Calu3 (cell line): ENCODE measurements around the gene LARP1. TPM values are rescaled to one million over a fixed set of nuclear protein-coding genes. Genes with fewer than 3 reads are reported as not detected.
A peak's percentile ranks its signal among the peaks of the same experiment; 100 is the strongest.

Experiments used
- BruUV-seq: library from RNA; stranded (reverse); fragments of 400-500 nt; replicated peaks from 2 replicates; lab custom pipeline; 2021; lab: Mats Ljungman, UMichigan
- CTCF ChIA-PET: fragments of 300-600 bp; sonication (Branson Sonifier 250); formaldehyde crosslinking; loops from one replicate; lab custom pipeline; 2022; ENCODE audit warnings: antibody characterized with exemption; lab: Charles Lee
- DNase-seq: peaks from one replicate; pipeline ENCODE4 v3.0.0; 2022
- H3K27ac Mint-ChIP-seq: one replicate; pipeline ENCODE4 v1.8.0; 2022; ENCODE audit warnings: mixed read lengths; ENCODE audit not compliant: unreplicated experiment
- H3K27me3 Mint-ChIP-seq: one replicate; pipeline ENCODE4 v1.8.0; 2022; ENCODE audit warnings: mixed read lengths; ENCODE audit not compliant: unreplicated experiment
- H3K36me3 Mint-ChIP-seq: one replicate; pipeline ENCODE4 v1.8.0; 2022; ENCODE audit warnings: mild to moderate bottlenecking, moderate library complexity, mixed read lengths; ENCODE audit not compliant: insufficient read depth, unreplicated experiment
- H3K4me1 Mint-ChIP-seq: one replicate; pipeline ENCODE4 v1.8.0; 2022; ENCODE audit warnings: mild to moderate bottlenecking, low read depth, mixed read lengths; ENCODE audit not compliant: unreplicated experiment
- H3K4me3 Mint-ChIP-seq: one replicate; pipeline ENCODE4 v1.8.0; 2022; ENCODE audit warnings: mild to moderate bottlenecking, low read depth, moderate library complexity, mixed read lengths; ENCODE audit not compliant: unreplicated experiment
- H3K9me3 Mint-ChIP-seq: one replicate; pipeline ENCODE4 v1.8.0; 2022; ENCODE audit warnings: low read depth, mixed read lengths; ENCODE audit not compliant: unreplicated experiment
- intact Hi-C: fragments of 100-400 bp; cut with micrococcal nuclease; formaldehyde crosslinking; loops from one replicate; pipeline ENCODE4 v1.10.0; 2022; ENCODE audit not compliant: unreplicated experiment
- total RNA-seq: library from RNA; stranded (reverse); gene quantifications from 2 replicates; pipeline ENCODE4 v1.2.3, GENCODE V29; 2022
- TF ChIP-seq, protein P1 (sequence below): fragments of 200-600 bp; IDR thresholded peaks from one replicate; pipeline ENCODE4 v1.8.0; 2022; ENCODE audit warnings: antibody characterized with exemption; ENCODE audit not compliant: unreplicated experiment

The LARP1 gene
- total RNA-seq, 1 experiment from 2014 or later, result 339 TPM

DNA sequence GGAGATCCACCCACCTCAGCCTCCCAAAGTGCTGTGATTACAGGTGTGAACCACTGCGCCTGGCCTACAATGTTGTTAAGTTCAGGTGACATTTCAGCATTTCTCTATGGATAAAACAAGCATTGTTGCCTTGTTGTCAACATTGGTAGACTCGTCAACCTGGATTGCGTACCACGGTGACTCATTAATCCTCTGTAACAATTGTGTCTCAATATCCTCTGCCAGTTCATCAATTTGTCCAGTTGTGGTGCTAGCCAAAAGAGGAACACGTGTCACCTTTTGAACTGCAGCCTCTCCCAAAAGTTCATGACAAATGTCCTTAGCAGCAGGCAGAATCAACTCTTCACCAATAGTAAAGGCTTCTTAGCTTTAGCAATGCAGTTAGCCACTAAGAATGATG, 46.3 kb upstream of the LARP1 start:
- no peak overlapping the region for H3K4me3 Mint-ChIP-seq

DNA sequence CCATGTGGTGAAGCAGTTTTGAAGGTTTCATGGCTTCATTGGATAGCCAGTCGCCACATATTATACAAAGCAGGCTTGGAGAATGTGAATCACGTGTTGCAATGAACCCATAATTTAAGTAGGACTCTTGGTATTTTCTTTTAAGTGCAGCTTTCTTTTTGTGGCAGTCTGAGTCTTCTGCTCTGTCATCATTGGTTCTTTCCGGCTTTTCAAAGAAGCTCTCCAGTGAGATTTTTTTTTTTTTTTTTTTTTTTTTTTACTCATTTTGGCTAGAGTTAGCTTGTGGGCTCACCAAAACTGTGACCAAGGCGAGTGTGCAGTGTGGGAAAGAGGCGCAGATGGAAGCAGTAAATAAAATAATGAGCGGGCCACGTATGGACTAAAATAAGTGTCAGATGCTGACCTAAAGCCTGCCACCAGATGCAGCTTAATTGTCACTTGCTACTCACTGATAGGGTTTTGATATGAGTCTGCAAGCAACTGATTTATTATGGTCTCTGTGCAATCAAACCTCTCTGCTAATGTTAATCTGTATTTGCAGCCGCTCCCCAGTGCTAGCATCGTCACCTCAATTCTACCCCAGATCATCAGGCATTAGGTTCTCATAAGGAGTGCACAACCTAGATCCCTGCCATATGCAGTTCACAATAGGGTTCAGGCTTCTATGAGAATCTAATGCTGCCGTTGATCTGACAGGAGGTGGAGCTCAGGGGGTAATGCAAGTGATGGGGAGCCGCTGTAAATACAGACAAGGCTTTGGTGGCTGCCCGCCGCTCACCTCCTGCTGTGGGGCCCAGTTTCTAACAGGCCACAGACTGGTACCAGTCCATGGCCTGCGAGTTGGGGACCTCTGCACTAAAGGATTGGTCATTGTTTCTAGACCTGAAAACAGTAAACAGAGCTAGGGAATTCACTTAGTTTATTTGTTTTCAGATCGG, 45.5 kb upstream of the LARP1 start:
- TF ChIP-seq, protein P1, sequence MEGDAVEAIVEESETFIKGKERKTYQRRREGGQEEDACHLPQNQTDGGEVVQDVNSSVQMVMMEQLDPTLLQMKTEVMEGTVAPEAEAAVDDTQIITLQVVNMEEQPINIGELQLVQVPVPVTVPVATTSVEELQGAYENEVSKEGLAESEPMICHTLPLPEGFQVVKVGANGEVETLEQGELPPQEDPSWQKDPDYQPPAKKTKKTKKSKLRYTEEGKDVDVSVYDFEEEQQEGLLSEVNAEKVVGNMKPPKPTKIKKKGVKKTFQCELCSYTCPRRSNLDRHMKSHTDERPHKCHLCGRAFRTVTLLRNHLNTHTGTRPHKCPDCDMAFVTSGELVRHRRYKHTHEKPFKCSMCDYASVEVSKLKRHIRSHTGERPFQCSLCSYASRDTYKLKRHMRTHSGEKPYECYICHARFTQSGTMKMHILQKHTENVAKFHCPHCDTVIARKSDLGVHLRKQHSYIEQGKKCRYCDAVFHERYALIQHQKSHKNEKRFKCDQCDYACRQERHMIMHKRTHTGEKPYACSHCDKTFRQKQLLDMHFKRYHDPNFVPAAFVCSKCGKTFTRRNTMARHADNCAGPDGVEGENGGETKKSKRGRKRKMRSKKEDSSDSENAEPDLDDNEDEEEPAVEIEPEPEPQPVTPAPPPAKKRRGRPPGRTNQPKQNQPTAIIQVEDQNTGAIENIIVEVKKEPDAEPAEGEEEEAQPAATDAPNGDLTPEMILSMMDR, result no peak
- CTCF ChIA-PET, result interaction anchor here (0.6 kb wide), 1 partner anchor 44 kb away, joined by 4 read pairs; no protein-coding TSS in a partner anchor
- Mint-ChIP-seq H3K4me3 (no peak overlapping the region), H3K27me3 (no peaks in the 10 kb centered on the region), H3K36me3 (peaks cover 10% of the 10 kb centered on the region), H3K9me3 (no peaks in the 10 kb centered on the region), H3K4me1 (peaks cover 42% of the 10 kb centered on the region), H3K27ac (no peak overlapping the region)
- BruUV-seq, result no TSS peak
- intact Hi-C loops, result no loop called here
- DNase-seq, result no peak

More for the DNA sequence above, 46.3 kb upstream of the LARP1 start:
- H3K4me1 Mint-ChIP-seq, result peaks cover 35% of the 10 kb centered on the region
- TF ChIP-seq, protein P1, result no peak
- no TSS peak for BruUV-seq
- no peaks in the 10 kb centered on the region for H3K9me3 Mint-ChIP-seq
- no peaks in the 10 kb centered on the region for H3K27me3 Mint-ChIP-seq
- DNase-seq, result peak; percentile 30
- no peak overlapping the region for H3K27ac Mint-ChIP-seq
- CTCF ChIA-PET, result interaction anchor here (0.6 to 0.7 kb wide), 2 partner anchors 45 to 495 kb away, joined by 3 to 4 read pairs; no protein-coding TSS in a partner anchor
- H3K36me3 Mint-ChIP-seq, result peaks cover 10% of the 10 kb centered on the region
- intact Hi-C loops, result no loop called here

DNA sequence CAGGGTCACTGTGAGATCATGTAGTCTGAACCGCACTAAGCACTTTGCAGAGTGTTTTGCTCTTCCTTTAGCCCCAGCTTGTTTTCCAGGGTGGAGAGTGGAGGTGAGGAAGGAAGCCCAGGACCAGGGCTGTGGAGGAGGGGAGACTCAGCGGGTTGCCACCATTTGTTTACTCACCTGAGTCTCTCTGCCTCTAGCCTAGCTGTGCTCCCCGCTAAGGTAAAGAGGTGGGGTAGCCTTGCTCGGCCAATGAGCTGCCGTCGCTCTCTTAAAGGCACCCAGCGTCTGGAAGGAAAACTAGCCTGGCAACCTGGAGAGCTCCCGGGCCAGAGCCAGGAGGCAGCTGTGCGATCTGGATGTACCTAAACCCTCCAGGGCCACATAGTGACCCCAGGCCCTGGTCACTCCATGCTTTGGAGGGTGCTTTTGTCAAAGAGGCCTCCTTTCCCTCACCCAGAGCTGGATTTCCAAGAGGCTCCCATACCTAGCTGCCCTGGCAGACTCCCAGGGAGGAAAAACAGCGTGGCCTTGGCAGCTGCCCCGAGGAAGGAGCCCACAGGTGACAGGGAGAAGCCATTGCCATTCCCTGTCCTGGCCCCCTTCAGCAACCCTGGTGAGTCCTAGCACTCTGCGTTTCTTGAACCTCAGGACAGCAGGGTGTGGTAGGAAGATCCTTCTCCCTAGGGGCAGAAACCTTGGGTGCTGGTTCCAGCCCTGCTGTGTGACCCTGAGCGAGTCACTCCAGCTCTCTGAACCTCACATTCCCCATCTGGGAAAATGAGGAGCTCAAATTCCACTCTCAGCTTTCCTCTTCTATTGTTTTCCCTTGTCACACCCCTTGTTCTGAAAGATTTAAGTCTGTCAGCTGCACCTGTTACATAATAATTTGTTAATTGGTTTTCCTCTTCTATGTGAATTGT, 42.4 kb upstream of the LARP1 start:
- peaks cover 46% of the 10 kb centered on the region for H3K4me1 Mint-ChIP-seq
- intact Hi-C loops, result loop anchor here (1.0 to 2.0 kb wide), 3 partner anchors 30 to 62 kb away; no protein-coding TSS in a partner anchor
- peak overlapping the region; percentile 66 for H3K27ac Mint-ChIP-seq
- H3K27me3 Mint-ChIP-seq, result no peaks in the 10 kb centered on the region
- H3K4me3 Mint-ChIP-seq, result peak overlapping the region; percentile 63
- CTCF ChIA-PET, result interaction anchor here (0.6 to 1.7 kb wide), 5 partner anchors 19 to 1608 kb away, joined by 3 to 8 read pairs (median 4); no protein-coding TSS in a partner anchor
- TF ChIP-seq, protein P1, result no peak
- DNase-seq, result peak; percentile 81
- peaks cover 10% of the 10 kb centered on the region for H3K36me3 Mint-ChIP-seq
- H3K9me3 Mint-ChIP-seq, result no peaks in the 10 kb centered on the region
- no TSS peak for BruUV-seq
